ENCODE measurements around the gene CES2.
"Not testable (repeated sequence)": the region's sequence is repeated elsewhere in the genome, so short reads cannot be mapped to it uniquely, and the experiment has no call there.

CES2 gene

GRCh38 chr16:66936889-66937554, 1.7 kb downstream of the CES2 start:
- DNase-seq, result no peak

- DNase-seq, result no peak
These were observed 2.5 kb downstream of the CES2 start for GRCh38 chr16:66937725-66938337.

GRCh38 chr16:66939366-66939765, 4.0 kb downstream of the CES2 start:
- DNase-seq, result no peak

GRCh38 chr16:66940236-66940635, 4.9 kb downstream of the CES2 start:
- DNase-seq, result no peak

GRCh38 chr16:66942981-66943380, 7.7 kb downstream of the CES2 start:
- DNase-seq, result no peak

- no peak for DNase-seq
These were observed 8.2 kb downstream of the CES2 start for GRCh38 chr16:66943426-66944053.

- DNase-seq, result no peak
These were observed 8.7 kb downstream of the CES2 start for GRCh38 chr16:66944054-66944441.

GRCh38 chr16:66944971-66945370, 9.7 kb downstream of the CES2 start:
- DNase-seq, result not testable (repeated sequence)

GRCh38 chr16:66945939-66946338, 10.6 kb downstream of the CES2 start:
- no peak for DNase-seq

- no peak for DNase-seq
These were observed 11.2 kb downstream of the CES2 start for GRCh38 chr16:66946541-66946940.

GRCh38 chr16:66946974-66947301, 11.6 kb downstream of the CES2 start:
- DNase-seq, result no peak

GRCh38 chr16:66947302-66948065, 12.2 kb downstream of the CES2 start:
- DNase-seq, result peak; percentile 49

- DNase-seq, result no peak
These were observed 13.0 kb downstream of the CES2 start for GRCh38 chr16:66948134-66948836.

- no peak for DNase-seq
These were observed 13.5 kb downstream of the CES2 start for GRCh38 chr16:66948837-66949225.

- DNase-seq, result no peak
These were observed 14.2 kb downstream of the CES2 start for GRCh38 chr16:66949472-66949871.

- no peak for DNase-seq
These were observed 15.1 kb downstream of the CES2 start for GRCh38 chr16:66950437-66950836.

GRCh38 chr16:66950971-66951790, 15.9 kb downstream of the CES2 start:
- no peak for DNase-seq

GRCh38 chr16:66952430-66953110, 17.3 kb downstream of the CES2 start:
- DNase-seq, result no peak

GRCh38 chr16:66953462-66954096, 18.3 kb downstream of the CES2 start:
- DNase-seq, result no peak

- DNase-seq, result peak; percentile 29
These were observed 18.9 kb downstream of the CES2 start for GRCh38 chr16:66954097-66954659.
